IMR-90 (cell line): ENCODE data around the gene LMLN. TPM values are rescaled to one million over a fixed set of nuclear protein-coding genes. Genes with fewer than 3 reads are reported as not detected.

ENCODE experiments used
- ATAC-seq: fragments of 200-7000 bp; cut with Tn5 transposase; 2 replicates; pipeline ENCODE4 v1.9.1; 2020; ENCODE audit warnings: low read depth, mild to moderate bottlenecking, moderate library complexity
- BruUV-seq: library from RNA; stranded (reverse); fragments of 400-500 nt; replicated peaks from 2 replicates; lab custom pipeline; 2021; lab: Mats Ljungman, UMichigan
- CTCF ChIA-PET: fragments of 300-600 bp; formaldehyde crosslinking; extraction: SDS; loops from one replicate; lab custom pipeline; 2021; ENCODE audit warnings: antibody characterized with exemption; lab: Yijun Ruan, JAX
- POLR2A ChIA-PET: fragments of 300-600 bp; sonication (Branson Sonifier 250); formaldehyde crosslinking; loops from one replicate; lab custom pipeline; 2022; ENCODE audit warnings: antibody characterized with exemption; ENCODE audit not compliant: unreplicated experiment; lab: Charles Lee
- DNase-seq: peaks from one replicate; pipeline ENCODE4 v3.0.0; 2013
- H2AFZ ChIP-seq: replicated peaks from 2 replicates; pipeline ENCODE3; 2013; ENCODE audit warnings: low read length, mild to moderate bottlenecking; ENCODE audit not compliant: poor library complexity
- H2AK5ac ChIP-seq: 2 replicates; pipeline ENCODE4 v1.6.1; 2013; ENCODE audit warnings: low read depth, low read length, inconsistent platforms
- H2AK9ac ChIP-seq: replicated peaks from 2 replicates; pipeline ENCODE3; 2013; ENCODE audit warnings: mild to moderate bottlenecking, low read depth, low read length, moderate library complexity; ENCODE audit not compliant: poor library complexity
- H2BK120ac ChIP-seq: 2 replicates; pipeline ENCODE4 v1.6.1; 2013; ENCODE audit warnings: low read depth, low read length, inconsistent platforms
- H2BK15ac ChIP-seq: 3 replicates; pipeline ENCODE4 v1.6.1; 2013; ENCODE audit warnings: low read depth, low read length, inconsistent platforms
- H2BK20ac ChIP-seq: 2 replicates; pipeline ENCODE4 v1.6.1; 2013; ENCODE audit warnings: low read depth, mild to moderate bottlenecking, inconsistent platforms, low read length, moderate library complexity
- H2BK5ac ChIP-seq: 2 replicates; pipeline ENCODE4 v1.6.1; 2013; ENCODE audit warnings: mild to moderate bottlenecking, low read depth, low read length, inconsistent platforms; ENCODE audit not compliant: poor library complexity, severe bottlenecking
- H3K14ac ChIP-seq: replicated peaks from 2 replicates; pipeline ENCODE4 v1.6.1; 2013; ENCODE audit warnings: low read depth, low read length, inconsistent platforms
- H3K18ac ChIP-seq: 2 replicates; pipeline ENCODE4 v1.6.1; 2013; ENCODE audit warnings: low read depth, low read length, control low read depth
- H3K23ac ChIP-seq: 2 replicates; pipeline ENCODE4 v1.6.1; 2013; ENCODE audit warnings: low read depth, low read length, inconsistent platforms
- H3K27ac ChIP-seq: 2 replicates; pipeline ENCODE4 v1.5.1; 2013; ENCODE audit warnings: mild to moderate bottlenecking, control low read depth, low read length; ENCODE audit not compliant: insufficient read depth
- H3K27me3 ChIP-seq: 2 replicates; pipeline ENCODE4 v1.6.1; 2013; ENCODE audit warnings: low read length; ENCODE audit not compliant: control insufficient read depth, insufficient read depth
- H3K36me3 ChIP-seq: 2 replicates; pipeline ENCODE4 v1.6.1; 2013; ENCODE audit warnings: low read length, mixed read lengths; ENCODE audit not compliant: control insufficient read depth, insufficient read depth
- H3K4ac ChIP-seq: 2 replicates; pipeline ENCODE4 v1.6.1; 2013; ENCODE audit warnings: low read depth, low read length, inconsistent platforms
- H3K4me1 ChIP-seq: 2 replicates; pipeline ENCODE4 v1.6.1; 2013; ENCODE audit warnings: low read length, mixed read lengths; ENCODE audit not compliant: control insufficient read depth, insufficient read depth
- H3K4me2 ChIP-seq: 2 replicates; pipeline ENCODE4 v1.6.1; 2013; ENCODE audit warnings: low read depth, mild to moderate bottlenecking, control low read depth, low read length, moderate library complexity
- H3K4me3 ChIP-seq: 2 replicates; pipeline ENCODE4 v1.5.1; 2013; ENCODE audit warnings: low read depth, mild to moderate bottlenecking, control low read depth, low read length, moderate library complexity; ENCODE audit not compliant: insufficient read depth
- H3K56ac ChIP-seq: 2 replicates; pipeline ENCODE4 v1.6.1; 2013; ENCODE audit warnings: low read length, inconsistent platforms; ENCODE audit not compliant: insufficient read depth; ENCODE audit errors: extremely low read depth
- H3K79me1 ChIP-seq, 2 experiments: 2 replicates each; pipeline ENCODE4 v1.6.1; 2013; ENCODE audit warnings: low read length in 2 of 2, inconsistent platforms in 1 of 2, low read depth in 1 of 2
- H3K9ac ChIP-seq: 2 replicates; pipeline ENCODE4 v1.6.1; 2013; ENCODE audit warnings: low read depth, low read length, control low read depth
- H3K9me1 ChIP-seq: 2 replicates; pipeline ENCODE4 v1.6.1; 2013; ENCODE audit warnings: low read length, inconsistent platforms; ENCODE audit not compliant: insufficient read depth
- H3K9me3 ChIP-seq: 2 replicates; pipeline ENCODE4 v1.6.1; 2013; ENCODE audit warnings: low read length; ENCODE audit not compliant: control insufficient read depth, insufficient read depth
- H4K20me1 ChIP-seq: 2 replicates; pipeline ENCODE4 v1.6.1; 2013; ENCODE audit warnings: low read length, inconsistent platforms; ENCODE audit not compliant: insufficient read depth
- H4K5ac ChIP-seq: 2 replicates; pipeline ENCODE4 v1.6.1; 2013; ENCODE audit warnings: mild to moderate bottlenecking, low read depth, low read length, control low read depth
- H4K8ac ChIP-seq, 2 experiments: 2 replicates each; pipeline ENCODE4 v1.6.1; 2013; ENCODE audit warnings: low read depth in 2 of 2, low read length in 2 of 2, control low read depth in 1 of 2, inconsistent platforms in 1 of 2
- H4K91ac ChIP-seq: 2 replicates; pipeline ENCODE4 v1.6.1; 2013; ENCODE audit warnings: low read depth, low read length, inconsistent platforms; ENCODE audit not compliant: insufficient read depth
- POLR2A ChIP-seq: IDR thresholded peaks from 2 replicates; pipeline ENCODE4 v1.6.1; 2012; ENCODE audit warnings: mild to moderate bottlenecking, low read depth, low read length
- SMC3 ChIP-seq: fragments of 150-350 bp; IDR thresholded peaks from 2 replicates; pipeline ENCODE4 v1.6.1; 2016; ENCODE audit warnings: low read depth, mild to moderate bottlenecking, antibody characterized with exemption, low read length, moderate library complexity
- WGBS, 2 experiments: methylation state at CpG; one replicate each; pipeline versions ENCODE4 v1.1.5 to v1.1.7; 2013; ENCODE audit warnings: missing lambda C conversion rate in 2 of 2; ENCODE audit not compliant: insufficient read length in 1 of 2; ENCODE audit errors: extremely low coverage in 2 of 2; 5-methylcytosine and 5-hydroxymethylcytosine counted together
- dilution Hi-C: fragments of 300-500 bp; cut with HindIII; formaldehyde crosslinking; loops from one replicate; pipeline ENCODE4 v1.14.3; 2018; ENCODE audit warnings: low sequenced_read_pairs; ENCODE audit not compliant: unreplicated experiment
- in situ Hi-C: fragments of 300-500 bp; cut with MboI; formaldehyde crosslinking; loops from 3 replicates; pipeline ENCODE4 v1.14.3; 2019; ENCODE audit warnings: low sequenced_read_pairs, inconsistent platforms, mixed read lengths
- intact Hi-C: fragments of 100-400 bp; cut with micrococcal nuclease; formaldehyde crosslinking; loops from 2 replicates; pipeline ENCODE4 v1.10.0; 2022
- polyA plus RNA-seq, 3 experiments: library from polyadenylated mRNA; depleted of rRNA; stranded (reverse); fragments of >200 nt; gene quantifications; 2 replicates each; pipeline ENCODE4 v1.2.3, GENCODE V29; 2012; ENCODE audit warnings: low replicate concordance in 1 of 3
- total RNA-seq: library from RNA; depleted of rRNA; stranded (reverse); fragments of >200 nt; gene quantifications from 2 replicates; pipeline ENCODE4 v1.2.3, GENCODE V29; 2012

The LMLN gene
- total and polyA plus RNA-seq, 2 of the 4 experiments (the other 2 are of a cell fraction) = 3.3 to 3.9 TPM

GRCh38 chr3:197959500-197959890 lies 522 bp upstream of the LMLN start:
- no peak overlapping the region for H3K23ac ChIP-seq
- H2BK5ac ChIP-seq = peak overlapping the region; percentile 31
- TF ChIP-seq SMC3 (no peak), POLR2A (no peak)
- H3K4ac ChIP-seq = peak overlapping the region; percentile 62; the same call in 1 of the 2 replicates
- H2AK9ac ChIP-seq = no peak overlapping the region
- H2AFZ ChIP-seq = peak overlapping the region; percentile 96
- no peak overlapping the region for H3K27ac ChIP-seq
- H3K79me1 ChIP-seq = peaks cover 10 to 34% of the 10 kb centered on the region in 2 experiments
- peak overlapping the region; percentile 37 for H3K4me3 ChIP-seq
- no peak; the same call in 1 of the 2 replicates for ATAC-seq
- H3K56ac ChIP-seq = no peak overlapping the region; the same call in 1 of the 2 replicates
- CTCF ChIA-PET = no interaction called here
- peak overlapping the region; percentile 13 for H4K5ac ChIP-seq
- peak overlapping the region; percentile 68; the same call in 1 of the 2 replicates for H4K91ac ChIP-seq
- peaks cover 19% of the 10 kb centered on the region for H4K20me1 ChIP-seq
- POLR2A ChIA-PET = no interaction called here
- H4K8ac ChIP-seq = peak overlapping the region; percentile 94 to 97
- H2BK120ac ChIP-seq = no peak overlapping the region
- H3K14ac ChIP-seq = peak overlapping the region; percentile 65; the same call in 1 of the 2 replicates
- H3K36me3 ChIP-seq = peaks cover 9% of the 10 kb centered on the region
- H3K9ac ChIP-seq = peak overlapping the region; percentile 2; the same call in 1 of the 2 replicates
- peak overlapping the region; percentile 44 for H3K4me2 ChIP-seq
- no peaks in the 10 kb centered on the region for H3K9me3 ChIP-seq
- DNase-seq = no peak
- no peak overlapping the region for H2BK15ac ChIP-seq
- dilution Hi-C loops = no loop called here
- 82% methylated on average over 2 of the region's 6 CpGs; no CpG with 5 or more reads in 1 of the 2 experiments for WGBS, 2 experiments
- 0 out of 2 replicates have a peak, but pooled peaks cover 3% of the 10 kb centered on the region for H3K9me1 ChIP-seq
- H2AK5ac ChIP-seq = peak overlapping the region; percentile 64
- in situ Hi-C loops = no loop called here
- BruUV-seq = no TSS peak
- H3K18ac ChIP-seq = no peak overlapping the region
- H3K27me3 ChIP-seq = no peaks in the 10 kb centered on the region
- intact Hi-C loops = no loop called here
- H2BK20ac ChIP-seq = no peak overlapping the region
- 0 out of 2 replicates have a peak, but pooled peaks cover 3% of the 10 kb centered on the region for H3K4me1 ChIP-seq
